Measurements from ENCODE around the gene IFI35.

DNA sequence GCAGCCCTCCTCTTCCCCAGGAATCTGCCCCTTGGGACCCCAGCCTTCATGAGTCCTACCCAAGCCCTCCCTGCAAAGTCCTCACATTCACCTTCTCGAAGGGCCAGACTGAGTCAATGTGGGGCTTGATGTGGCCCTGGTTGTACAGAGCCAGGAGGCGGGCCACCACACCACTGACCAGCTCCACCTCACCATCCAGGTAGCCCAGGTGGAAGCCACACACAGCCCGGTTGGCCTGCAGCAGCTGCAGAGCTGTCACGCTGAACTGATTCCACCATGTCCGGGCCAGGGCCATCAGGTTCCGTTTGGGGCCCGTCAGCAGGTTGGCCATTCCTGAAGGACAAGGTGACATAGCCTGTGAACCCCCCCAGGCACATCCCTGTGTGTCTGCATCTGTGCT is 9.6 kb downstream of the IFI35 start:
- TF ChIP-seq, protein P1, sequence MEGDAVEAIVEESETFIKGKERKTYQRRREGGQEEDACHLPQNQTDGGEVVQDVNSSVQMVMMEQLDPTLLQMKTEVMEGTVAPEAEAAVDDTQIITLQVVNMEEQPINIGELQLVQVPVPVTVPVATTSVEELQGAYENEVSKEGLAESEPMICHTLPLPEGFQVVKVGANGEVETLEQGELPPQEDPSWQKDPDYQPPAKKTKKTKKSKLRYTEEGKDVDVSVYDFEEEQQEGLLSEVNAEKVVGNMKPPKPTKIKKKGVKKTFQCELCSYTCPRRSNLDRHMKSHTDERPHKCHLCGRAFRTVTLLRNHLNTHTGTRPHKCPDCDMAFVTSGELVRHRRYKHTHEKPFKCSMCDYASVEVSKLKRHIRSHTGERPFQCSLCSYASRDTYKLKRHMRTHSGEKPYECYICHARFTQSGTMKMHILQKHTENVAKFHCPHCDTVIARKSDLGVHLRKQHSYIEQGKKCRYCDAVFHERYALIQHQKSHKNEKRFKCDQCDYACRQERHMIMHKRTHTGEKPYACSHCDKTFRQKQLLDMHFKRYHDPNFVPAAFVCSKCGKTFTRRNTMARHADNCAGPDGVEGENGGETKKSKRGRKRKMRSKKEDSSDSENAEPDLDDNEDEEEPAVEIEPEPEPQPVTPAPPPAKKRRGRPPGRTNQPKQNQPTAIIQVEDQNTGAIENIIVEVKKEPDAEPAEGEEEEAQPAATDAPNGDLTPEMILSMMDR (IDR thresholded peaks at IDR 0.05) = no peak
- TF ChIP-seq POLR2AphosphoS5 (IDR thresholded peaks at IDR 0.05) = no peak
- no peak for TF ChIP-seq POLR2A (IDR thresholded peaks at IDR 0.05; ENCODE audit: low read depth)
- no peak for TF ChIP-seq EP300 (IDR thresholded peaks at IDR 0.05)

All from esophagus muscularis mucosa (tissue), 4 donors.